Measurements from ENCODE around the gene COG6.

The COG6 gene

DNA sequence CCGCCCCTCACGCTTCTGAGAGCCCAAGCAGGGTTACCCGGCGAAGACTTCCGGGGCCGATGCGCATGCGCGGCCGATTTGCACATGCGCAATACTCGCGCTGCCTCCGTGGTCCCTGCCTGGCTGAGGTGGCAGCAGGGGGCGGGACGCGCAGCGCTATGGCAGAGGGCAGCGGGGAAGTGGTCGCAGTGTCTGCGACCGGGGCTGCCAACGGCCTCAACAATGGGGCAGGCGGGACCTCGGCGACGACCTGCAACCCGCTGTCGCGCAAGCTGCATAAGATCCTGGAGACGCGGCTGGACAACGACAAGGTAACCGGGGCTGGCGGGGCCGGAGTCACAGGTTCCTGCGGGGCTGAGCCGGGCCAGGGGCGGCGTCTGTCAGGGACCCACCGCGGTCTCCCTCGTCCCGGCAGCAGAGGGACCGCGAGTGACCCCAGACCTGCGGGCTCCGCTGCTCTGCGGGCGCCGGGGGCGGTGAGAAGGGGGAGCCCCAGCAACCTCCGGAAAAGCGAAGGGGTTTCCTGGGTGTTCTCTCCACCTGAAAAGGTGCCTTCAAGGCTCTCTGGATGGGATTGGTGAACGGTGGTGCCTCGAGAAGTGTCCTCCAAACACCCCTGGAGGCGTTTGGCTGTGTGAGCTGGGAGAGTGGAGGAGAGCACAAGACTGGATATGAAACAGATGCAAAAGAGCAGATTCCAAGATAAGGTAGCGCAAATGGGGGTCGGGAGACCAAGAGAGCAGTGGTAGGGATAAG is at the start of gene COG6:
Gene COG6, plus strand, starts transcription at position 94 of the 756 bp plus-strand sequence. Its CDS starts 65 bp downstream, at position 159.
- no peak for TF ChIP-seq GATA1 (IDR thresholded peaks at IDR 0.05; ENCODE audit: low read depth, low read length)
- TF ChIP-seq POLR2A (IDR thresholded peaks at IDR 0.05; ENCODE audit: low read length): peak; percentile 50
- peak; percentile 90 to 94 for DNase-seq

GRCh38 chr13:39605677-39606320 is 49.7 kb upstream of the COG6 start:
- DNase-seq: no peak
- TF ChIP-seq GATA1 (IDR thresholded peaks at IDR 0.05; ENCODE audit: low read depth, low read length) (no peak), POLR2A (IDR thresholded peaks at IDR 0.05; ENCODE audit: low read length) (no peak)

DNA sequence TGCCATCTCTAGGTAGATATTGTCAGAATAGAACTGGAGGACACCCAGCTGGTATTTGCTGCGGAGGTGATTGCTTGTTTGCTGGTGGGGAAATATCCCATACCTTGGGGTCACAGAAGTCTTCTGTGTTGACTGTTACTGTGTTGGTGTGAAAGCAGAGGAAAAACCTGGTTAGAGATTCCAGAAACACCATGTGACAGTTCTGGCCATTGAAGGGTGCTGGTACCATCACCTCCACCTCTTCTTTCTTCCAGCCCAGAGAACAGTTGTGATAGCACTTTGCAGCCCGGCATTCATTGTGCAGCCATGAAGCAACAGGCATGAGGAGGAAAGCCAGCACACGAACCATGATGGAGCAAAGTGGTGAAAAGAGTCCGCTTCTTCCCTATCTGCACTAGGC is 47.6 kb upstream of the COG6 start:
- no peak for TF ChIP-seq GATA1 (IDR thresholded peaks at IDR 0.05; ENCODE audit: low read depth, low read length)
- TF ChIP-seq POLR2A (IDR thresholded peaks at IDR 0.05; ENCODE audit: low read length): no peak
- no peak for DNase-seq

- DNase-seq: peak; percentile 65 to 76
Observed at GRCh38 chr13:39612023-39612637, 43.3 kb upstream of the COG6 start.

GRCh38 chr13:39616087-39616694 is 39.3 kb upstream of the COG6 start:
- DNase-seq: peak; percentile 62 to 72
- no peak for TF ChIP-seq GATA1 (IDR thresholded peaks at IDR 0.05; ENCODE audit: low read depth, low read length)

More at GRCh38 chr13:39612023-39612637, 43.3 kb upstream of the COG6 start:
- TF ChIP-seq GATA1 (IDR thresholded peaks at IDR 0.05; ENCODE audit: low read depth, low read length): no peak
- TF ChIP-seq POLR2A (IDR thresholded peaks at IDR 0.05; ENCODE audit: low read length): no peak

- DNase-seq: no peak
- TF ChIP-seq GATA1 (IDR thresholded peaks at IDR 0.05; ENCODE audit: low read depth, low read length) (no peak), POLR2A (IDR thresholded peaks at IDR 0.05; ENCODE audit: low read length) (no peak)
Observed at GRCh38 chr13:39618561-39618960, 36.9 kb upstream of the COG6 start.

GRCh38 chr13:39623466-39623865 is 32.0 kb upstream of the COG6 start:
- TF ChIP-seq GATA1 (IDR thresholded peaks at IDR 0.05; ENCODE audit: low read depth, low read length) (no peak), POLR2A (IDR thresholded peaks at IDR 0.05; ENCODE audit: low read length) (no peak)
- DNase-seq: no peak

DNA sequence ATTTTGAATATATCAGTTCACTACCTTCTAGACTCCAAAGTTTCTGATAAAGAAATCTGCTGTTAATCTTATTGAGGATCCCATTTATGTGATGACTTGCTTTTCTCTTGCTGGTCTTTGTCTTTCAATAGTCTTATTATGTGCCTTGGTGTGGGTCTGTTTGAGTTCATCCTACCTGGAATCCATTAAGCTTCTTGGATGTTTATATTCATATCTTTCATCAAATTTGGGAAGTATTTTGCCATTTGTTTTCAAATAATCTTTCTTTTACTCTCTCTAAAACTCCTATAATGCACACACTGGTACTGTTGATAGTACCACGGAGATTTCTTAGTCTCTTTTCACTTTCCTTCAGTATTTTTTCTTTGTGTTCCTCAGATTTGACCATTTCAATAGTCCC is 24.2 kb upstream of the COG6 start:
- TF ChIP-seq POLR2A (IDR thresholded peaks at IDR 0.05; ENCODE audit: low read length): no peak
- no peak for TF ChIP-seq GATA1 (IDR thresholded peaks at IDR 0.05; ENCODE audit: low read depth, low read length)
- no peak for DNase-seq

- TF ChIP-seq POLR2A (IDR thresholded peaks at IDR 0.05; ENCODE audit: low read length): no peak
- no peak for TF ChIP-seq GATA1 (IDR thresholded peaks at IDR 0.05; ENCODE audit: low read depth, low read length)
Observed at GRCh38 chr13:39632994-39633393, 22.5 kb upstream of the COG6 start.

DNA sequence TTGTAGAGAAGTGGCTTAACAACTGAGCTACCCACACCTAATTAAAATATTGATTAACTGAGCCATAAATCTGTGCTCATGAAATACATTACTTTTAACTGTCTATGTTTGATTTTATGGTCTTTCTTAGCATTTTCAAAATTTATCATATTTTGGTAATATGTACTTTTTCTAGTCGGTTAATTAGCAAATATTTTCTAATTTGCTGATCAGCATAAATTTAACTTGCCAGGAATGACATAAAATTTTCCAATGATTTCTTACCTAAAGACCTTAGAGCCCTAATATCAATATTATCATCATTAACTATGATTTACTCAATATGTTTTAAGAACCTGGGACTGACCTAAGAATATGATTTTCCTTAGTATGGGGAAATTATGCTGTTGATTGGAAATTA is 19.9 kb upstream of the COG6 start:
- TF ChIP-seq GATA1 (IDR thresholded peaks at IDR 0.05; ENCODE audit: low read depth, low read length): no peak
- TF ChIP-seq POLR2A (IDR thresholded peaks at IDR 0.05; ENCODE audit: low read length): no peak
- DNase-seq: no peak

More at GRCh38 chr13:39632994-39633393, 22.5 kb upstream of the COG6 start:
- DNase-seq: no peak

DNA sequence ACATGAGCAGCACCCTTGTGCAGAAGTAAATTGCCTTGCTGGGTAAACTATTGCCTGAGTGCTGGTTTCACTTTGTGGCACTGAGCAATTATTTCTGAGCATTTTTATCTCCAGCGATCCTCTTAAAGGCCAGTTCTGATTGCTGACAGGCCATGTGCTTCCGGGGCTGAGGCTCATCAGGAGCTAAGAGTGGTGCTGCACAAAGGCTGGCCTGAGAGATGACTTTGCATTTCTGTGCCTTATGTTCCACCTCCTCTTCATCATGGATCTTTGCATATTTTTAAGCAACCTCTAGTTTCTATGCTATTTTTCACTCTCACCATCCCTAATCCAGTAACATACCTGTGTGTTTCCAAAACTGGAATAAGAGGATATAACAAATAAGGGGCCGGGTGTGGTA is 17.6 kb upstream of the COG6 start:
- DNase-seq: no peak
- TF ChIP-seq POLR2A (IDR thresholded peaks at IDR 0.05; ENCODE audit: low read length) (no peak), GATA1 (IDR thresholded peaks at IDR 0.05; ENCODE audit: low read depth, low read length) (no peak)

GRCh38 chr13:39641645-39642044 is 13.8 kb upstream of the COG6 start:
- no peak for DNase-seq
- TF ChIP-seq GATA1 (IDR thresholded peaks at IDR 0.05; ENCODE audit: low read depth, low read length): no peak
- TF ChIP-seq POLR2A (IDR thresholded peaks at IDR 0.05; ENCODE audit: low read length): no peak

GRCh38 chr13:39646122-39646521 is 9.3 kb upstream of the COG6 start:
- DNase-seq: no peak
- TF ChIP-seq POLR2A (IDR thresholded peaks at IDR 0.05; ENCODE audit: low read length) (no peak), GATA1 (IDR thresholded peaks at IDR 0.05; ENCODE audit: low read depth, low read length) (no peak)

- no peak for DNase-seq
- TF ChIP-seq POLR2A (IDR thresholded peaks at IDR 0.05; ENCODE audit: low read length) (no peak), GATA1 (IDR thresholded peaks at IDR 0.05; ENCODE audit: low read depth, low read length) (no peak)
Observed at GRCh38 chr13:39655041-39655568, 357 bp upstream of the COG6 start.
